ENCODE measurements around the gene RNPC3. TPM values are rescaled to one million over a fixed set of nuclear protein-coding genes. Genes with fewer than 3 reads are reported as not detected.

The RNPC3 gene
- total RNA-seq, 1 experiment from 2014 or later = 16.4 TPM

GRCh38 chr1:103496014-103496635, 29.4 kb upstream of the RNPC3 start:
- CTCF ChIA-PET = no interaction called here
- Mint-ChIP-seq H3K27ac (no peak overlapping the region), H3K9me3 (0 out of 2 replicates have a peak, but pooled peaks cover 3% of the 10 kb centered on the region), H3K4me3 (no peak overlapping the region), H3K27me3 (ENCODE audit: low read depth) (no peaks in the 10 kb centered on the region), H3K36me3 (no peaks in the 10 kb centered on the region), H3K4me1 (no peaks in the 10 kb centered on the region)
- no peak for ATAC-seq
- POLR2A ChIA-PET = no interaction called here
- TF ChIP-seq RELA (CRISPR knock-in tag; IDR thresholded peaks at IDR 0.05; ENCODE audit: borderline replicate concordance) = no peak
- no peak for TF ChIP-seq MAX (CRISPR knock-in tag; IDR thresholded peaks at IDR 0.05)
- no peak for TF ChIP-seq MYBL2 (CRISPR knock-in tag; IDR thresholded peaks at IDR 0.05)
- TF ChIP-seq, protein P1, sequence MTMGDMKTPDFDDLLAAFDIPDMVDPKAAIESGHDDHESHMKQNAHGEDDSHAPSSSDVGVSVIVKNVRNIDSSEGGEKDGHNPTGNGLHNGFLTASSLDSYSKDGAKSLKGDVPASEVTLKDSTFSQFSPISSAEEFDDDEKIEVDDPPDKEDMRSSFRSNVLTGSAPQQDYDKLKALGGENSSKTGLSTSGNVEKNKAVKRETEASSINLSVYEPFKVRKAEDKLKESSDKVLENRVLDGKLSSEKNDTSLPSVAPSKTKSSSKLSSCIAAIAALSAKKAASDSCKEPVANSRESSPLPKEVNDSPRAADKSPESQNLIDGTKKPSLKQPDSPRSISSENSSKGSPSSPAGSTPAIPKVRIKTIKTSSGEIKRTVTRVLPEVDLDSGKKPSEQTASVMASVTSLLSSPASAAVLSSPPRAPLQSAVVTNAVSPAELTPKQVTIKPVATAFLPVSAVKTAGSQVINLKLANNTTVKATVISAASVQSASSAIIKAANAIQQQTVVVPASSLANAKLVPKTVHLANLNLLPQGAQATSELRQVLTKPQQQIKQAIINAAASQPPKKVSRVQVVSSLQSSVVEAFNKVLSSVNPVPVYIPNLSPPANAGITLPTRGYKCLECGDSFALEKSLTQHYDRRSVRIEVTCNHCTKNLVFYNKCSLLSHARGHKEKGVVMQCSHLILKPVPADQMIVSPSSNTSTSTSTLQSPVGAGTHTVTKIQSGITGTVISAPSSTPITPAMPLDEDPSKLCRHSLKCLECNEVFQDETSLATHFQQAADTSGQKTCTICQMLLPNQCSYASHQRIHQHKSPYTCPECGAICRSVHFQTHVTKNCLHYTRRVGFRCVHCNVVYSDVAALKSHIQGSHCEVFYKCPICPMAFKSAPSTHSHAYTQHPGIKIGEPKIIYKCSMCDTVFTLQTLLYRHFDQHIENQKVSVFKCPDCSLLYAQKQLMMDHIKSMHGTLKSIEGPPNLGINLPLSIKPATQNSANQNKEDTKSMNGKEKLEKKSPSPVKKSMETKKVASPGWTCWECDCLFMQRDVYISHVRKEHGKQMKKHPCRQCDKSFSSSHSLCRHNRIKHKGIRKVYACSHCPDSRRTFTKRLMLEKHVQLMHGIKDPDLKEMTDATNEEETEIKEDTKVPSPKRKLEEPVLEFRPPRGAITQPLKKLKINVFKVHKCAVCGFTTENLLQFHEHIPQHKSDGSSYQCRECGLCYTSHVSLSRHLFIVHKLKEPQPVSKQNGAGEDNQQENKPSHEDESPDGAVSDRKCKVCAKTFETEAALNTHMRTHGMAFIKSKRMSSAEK (CRISPR knock-in tag; IDR thresholded peaks at IDR 0.05; ENCODE audit: borderline replicate concordance) = no peak
- no peak for TF ChIP-seq ZNF671 (CRISPR knock-in tag; IDR thresholded peaks at IDR 0.05)
- TF ChIP-seq, protein P2, sequence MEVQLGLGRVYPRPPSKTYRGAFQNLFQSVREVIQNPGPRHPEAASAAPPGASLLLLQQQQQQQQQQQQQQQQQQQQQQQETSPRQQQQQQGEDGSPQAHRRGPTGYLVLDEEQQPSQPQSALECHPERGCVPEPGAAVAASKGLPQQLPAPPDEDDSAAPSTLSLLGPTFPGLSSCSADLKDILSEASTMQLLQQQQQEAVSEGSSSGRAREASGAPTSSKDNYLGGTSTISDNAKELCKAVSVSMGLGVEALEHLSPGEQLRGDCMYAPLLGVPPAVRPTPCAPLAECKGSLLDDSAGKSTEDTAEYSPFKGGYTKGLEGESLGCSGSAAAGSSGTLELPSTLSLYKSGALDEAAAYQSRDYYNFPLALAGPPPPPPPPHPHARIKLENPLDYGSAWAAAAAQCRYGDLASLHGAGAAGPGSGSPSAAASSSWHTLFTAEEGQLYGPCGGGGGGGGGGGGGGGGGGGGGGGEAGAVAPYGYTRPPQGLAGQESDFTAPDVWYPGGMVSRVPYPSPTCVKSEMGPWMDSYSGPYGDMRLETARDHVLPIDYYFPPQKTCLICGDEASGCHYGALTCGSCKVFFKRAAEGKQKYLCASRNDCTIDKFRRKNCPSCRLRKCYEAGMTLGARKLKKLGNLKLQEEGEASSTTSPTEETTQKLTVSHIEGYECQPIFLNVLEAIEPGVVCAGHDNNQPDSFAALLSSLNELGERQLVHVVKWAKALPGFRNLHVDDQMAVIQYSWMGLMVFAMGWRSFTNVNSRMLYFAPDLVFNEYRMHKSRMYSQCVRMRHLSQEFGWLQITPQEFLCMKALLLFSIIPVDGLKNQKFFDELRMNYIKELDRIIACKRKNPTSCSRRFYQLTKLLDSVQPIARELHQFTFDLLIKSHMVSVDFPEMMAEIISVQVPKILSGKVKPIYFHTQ (CRISPR knock-in tag; IDR thresholded peaks at IDR 0.05) = no peak
- TF ChIP-seq, protein P3, sequence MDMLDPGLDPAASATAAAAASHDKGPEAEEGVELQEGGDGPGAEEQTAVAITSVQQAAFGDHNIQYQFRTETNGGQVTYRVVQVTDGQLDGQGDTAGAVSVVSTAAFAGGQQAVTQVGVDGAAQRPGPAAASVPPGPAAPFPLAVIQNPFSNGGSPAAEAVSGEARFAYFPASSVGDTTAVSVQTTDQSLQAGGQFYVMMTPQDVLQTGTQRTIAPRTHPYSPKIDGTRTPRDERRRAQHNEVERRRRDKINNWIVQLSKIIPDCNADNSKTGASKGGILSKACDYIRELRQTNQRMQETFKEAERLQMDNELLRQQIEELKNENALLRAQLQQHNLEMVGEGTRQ (CRISPR knock-in tag; IDR thresholded peaks at IDR 0.05) = no peak
- TF ChIP-seq ZNF396 (CRISPR knock-in tag; IDR thresholded peaks at IDR 0.05; ENCODE audit: borderline replicate concordance) = no peak
- TF ChIP-seq IRF2 (CRISPR knock-in tag; IDR thresholded peaks at IDR 0.05; ENCODE audit: borderline replicate concordance, low read depth) = no peak
- TF ChIP-seq, protein P4, sequence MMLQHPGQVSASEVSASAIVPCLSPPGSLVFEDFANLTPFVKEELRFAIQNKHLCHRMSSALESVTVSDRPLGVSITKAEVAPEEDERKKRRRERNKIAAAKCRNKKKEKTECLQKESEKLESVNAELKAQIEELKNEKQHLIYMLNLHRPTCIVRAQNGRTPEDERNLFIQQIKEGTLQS (CRISPR knock-in tag; conservative IDR thresholded peaks at IDR 0.05) = no peak
- TF ChIP-seq ZMAT4 (CRISPR knock-in tag; IDR thresholded peaks at IDR 0.05) = no peak
- TF ChIP-seq, protein P5, sequence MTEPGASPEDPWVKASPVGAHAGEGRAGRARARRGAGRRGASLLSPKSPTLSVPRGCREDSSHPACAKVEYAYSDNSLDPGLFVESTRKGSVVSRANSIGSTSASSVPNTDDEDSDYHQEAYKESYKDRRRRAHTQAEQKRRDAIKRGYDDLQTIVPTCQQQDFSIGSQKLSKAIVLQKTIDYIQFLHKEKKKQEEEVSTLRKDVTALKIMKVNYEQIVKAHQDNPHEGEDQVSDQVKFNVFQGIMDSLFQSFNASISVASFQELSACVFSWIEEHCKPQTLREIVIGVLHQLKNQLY (CRISPR knock-in tag; IDR thresholded peaks at IDR 0.05) = no peak
- TF ChIP-seq ELF4 (CRISPR knock-in tag; IDR thresholded peaks at IDR 0.05; ENCODE audit: low read depth) = no peak
- no peak for TF ChIP-seq CREB1 (CRISPR knock-in tag; IDR thresholded peaks at IDR 0.05)
- no peak for TF ChIP-seq ETV6 (CRISPR knock-in tag; IDR thresholded peaks at IDR 0.05)
- TF ChIP-seq FOXK1 (CRISPR knock-in tag; IDR thresholded peaks at IDR 0.05) = no peak
- TF ChIP-seq ZNF232 (CRISPR knock-in tag; IDR thresholded peaks at IDR 0.05) = no peak
- TF ChIP-seq NFATC4 (CRISPR knock-in tag; IDR thresholded peaks at IDR 0.05) = no peak
- no peak for TF ChIP-seq NR1H2 (CRISPR knock-in tag; IDR thresholded peaks at IDR 0.05)
- TF ChIP-seq MXD4 (CRISPR knock-in tag; IDR thresholded peaks at IDR 0.05; ENCODE audit: borderline replicate concordance) = no peak
- DNase-seq (ENCODE audit: low spot score) = no peak
